GM12878 (cell line): ENCODE results near the gene XPO5. TPM values are rescaled to one million over a fixed set of nuclear protein-coding genes. Genes with fewer than 3 reads are reported as not detected.

Source experiments
- ATAC-seq: fragments of 200-7000 bp; cut with Tn5 transposase; 3 replicates; pipeline ENCODE4 v1.9.1; 2020; ENCODE audit warnings: mild to moderate bottlenecking, moderate library complexity
- BruUV-seq: library from RNA; stranded (reverse); fragments of 400-500 nt; replicated peaks from 2 replicates; lab custom pipeline; 2021; lab: Mats Ljungman, UMichigan
- CTCF ChIA-PET: fragments of 300-600 bp; sonication (Branson Sonifier 250); formaldehyde crosslinking; extraction: SDS; loops from one replicate; lab custom pipeline; 2021; ENCODE audit warnings: inconsistent platforms; lab: Yijun Ruan, JAX
- POLR2A ChIA-PET: fragments of 350-600 bp; formaldehyde crosslinking; extraction: SDS; loops from one replicate; lab custom pipeline; 2021; ENCODE audit warnings: inconsistent platforms; lab: Charles Lee
- RAD21 ChIA-PET: fragments of 300-600 bp; sonication (Branson Sonifier 250); formaldehyde crosslinking; loops from one replicate; lab custom pipeline; 2023; ENCODE audit warnings: antibody characterized with exemption; ENCODE audit not compliant: unreplicated experiment; lab: Charles Lee
- SMC1A ChIA-PET: fragments of 300-600 bp; sonication (Branson Sonifier 250); formaldehyde crosslinking; loops from one replicate; lab custom pipeline; 2023; ENCODE audit not compliant: unreplicated experiment, uncharacterized antibody; lab: Charles Lee
- DNase-seq: peaks from one replicate; pipeline ENCODE4 v3.0.0-alpha.2; 2011; ENCODE audit warnings: low read depth, low spot score
- FAIRE-seq: peaks from 3 replicates; lab custom pipeline; 2011; peaks lifted over from hg19 to GRCh38; lab: Jason Lieb, UNC
- H2AFZ ChIP-seq: 2 replicates; pipeline ENCODE4 v1.6.0; 2011; ENCODE audit warnings: low read depth, low read length, control low read depth; ENCODE audit not compliant: control insufficient read depth
- H3K27ac ChIP-seq: 2 replicates; pipeline ENCODE4 v1.5.1; 2011; ENCODE audit warnings: control low read depth; ENCODE audit not compliant: control insufficient read depth, insufficient read depth
- H3K27me3 ChIP-seq, 2 experiments: replicated peaks in 1 of 2; 2 replicates each; pipeline versions ENCODE4 v1.6.0 to v1.6.1; 2011; ENCODE audit warnings: low read length in 1 of 2; ENCODE audit not compliant: control insufficient read depth in 2 of 2, insufficient read depth in 2 of 2
- H3K36me3 ChIP-seq, 2 experiments: 2 replicates each; pipeline ENCODE4 v1.5.1; 2011; ENCODE audit warnings: low read length in 1 of 2; ENCODE audit not compliant: control insufficient read depth in 2 of 2, insufficient read depth in 2 of 2
- H3K4me1 ChIP-seq: 2 replicates; pipeline ENCODE4 v1.6.1; 2011; ENCODE audit warnings: mild to moderate bottlenecking, low read length, moderate library complexity, mixed read lengths; ENCODE audit not compliant: control insufficient read depth, insufficient read depth
- H3K4me2 ChIP-seq: 2 replicates; pipeline ENCODE4 v1.6.0; 2011; ENCODE audit warnings: control low read depth; ENCODE audit not compliant: control insufficient read depth, insufficient read depth
- H3K4me3 ChIP-seq: fragments of 200-600 bp; sonication (generic); 2 replicates; pipeline ENCODE4 v1.5.1; 2016
- H3K79me2 ChIP-seq: 2 replicates; pipeline ENCODE4 v1.6.0; 2011; ENCODE audit warnings: low read length; ENCODE audit not compliant: control insufficient read depth, insufficient read depth
- H3K9ac ChIP-seq: 2 replicates; pipeline ENCODE4 v1.8.0; 2011; ENCODE audit warnings: low read length, control low read depth, mixed read lengths; ENCODE audit not compliant: control insufficient read depth, insufficient read depth
- H3K9me3 ChIP-seq: replicated peaks from 3 replicates; pipeline ENCODE4 v1.5.1; 2011; ENCODE audit warnings: mild to moderate bottlenecking, low read length; ENCODE audit not compliant: control insufficient read depth, insufficient read depth
- H4K20me1 ChIP-seq: 2 replicates; pipeline ENCODE4 v1.6.0; 2011; ENCODE audit not compliant: control insufficient read depth, insufficient read depth
- BACH1 ChIP-seq: fragments of 450-650 bp; IDR thresholded peaks from 2 replicates; pipeline ENCODE4 v1.6.1; 2017; ENCODE audit warnings: mild to moderate bottlenecking, borderline replicate concordance
- BMI1 ChIP-seq: fragments of 450-650 bp; IDR thresholded peaks from 2 replicates; pipeline ENCODE4 v1.6.1; 2016; ENCODE audit warnings: mild to moderate bottlenecking, moderate library complexity, borderline replicate concordance
- CBX3 ChIP-seq: fragments of 200-600 bp; sonication (generic); IDR thresholded peaks from 2 replicates; pipeline ENCODE4 v1.6.1; 2016; ENCODE audit warnings: low read depth, borderline replicate concordance
- CREB1 ChIP-seq: IDR thresholded peaks from 2 replicates; pipeline ENCODE4 v1.6.1; 2012; ENCODE audit warnings: low read depth, mild to moderate bottlenecking, inconsistent platforms
- CREM ChIP-seq: IDR thresholded peaks from 2 replicates; pipeline ENCODE4 v1.6.1; 2014; ENCODE audit warnings: antibody characterized with exemption, low read depth
- DPF2 ChIP-seq: fragments of 450-650 bp; IDR thresholded peaks from 2 replicates; pipeline ENCODE4 v1.6.1; 2017; ENCODE audit warnings: mild to moderate bottlenecking
- EED ChIP-seq: sonication (generic); IDR thresholded peaks from 2 replicates; pipeline ENCODE4 v1.6.1; 2016; ENCODE audit warnings: antibody characterized with exemption, low read depth
- FOXK2 ChIP-seq: fragments of 450-650 bp; IDR thresholded peaks from 2 replicates; pipeline ENCODE4 v1.6.1; 2017; ENCODE audit warnings: mild to moderate bottlenecking, moderate library complexity
- IKZF1 ChIP-seq: fragments of 450-650 bp; conservative IDR thresholded peaks from 2 replicates; pipeline ENCODE4 v1.6.1; 2017; ENCODE audit warnings: antibody characterized with exemption, mild to moderate bottlenecking
- KAT2A ChIP-seq: conservative IDR thresholded peaks from 2 replicates; pipeline ENCODE4 v1.6.1; 2011; ENCODE audit warnings: low read depth, low read length; ENCODE audit not compliant: control insufficient read depth
- LARP7 ChIP-seq: fragments of 450-650 bp; IDR thresholded peaks from 2 replicates; pipeline ENCODE4 v1.6.1; 2017; ENCODE audit warnings: mild to moderate bottlenecking
- MEF2B ChIP-seq: fragments of 450-650 bp; IDR thresholded peaks from 2 replicates; pipeline ENCODE4 v1.6.1; 2018; ENCODE audit warnings: mild to moderate bottlenecking, moderate library complexity; ENCODE audit not compliant: partially characterized antibody, poor library complexity, severe bottlenecking
- MXI1 ChIP-seq: fragments of 150-350 bp; IDR thresholded peaks from 2 replicates; pipeline ENCODE4 v1.6.1; 2011; ENCODE audit warnings: low read depth, mild to moderate bottlenecking, inconsistent platforms, low read length, improper control_type of control experiment
- RB1 ChIP-seq: fragments of 450-650 bp; formaldehyde crosslinking; IDR thresholded peaks from 2 replicates; pipeline ENCODE4 v1.6.1; 2017; ENCODE audit warnings: mild to moderate bottlenecking, borderline replicate concordance
- RELA ChIP-seq: fragments of 450-650 bp; IDR thresholded peaks from 2 replicates; pipeline ENCODE4 v1.8.0; 2014; ENCODE audit warnings: borderline replicate concordance; ENCODE audit not compliant: partially characterized antibody
- RFX5 ChIP-seq: IDR thresholded peaks from 2 replicates; pipeline ENCODE4 v1.6.1; 2011; ENCODE audit warnings: low read depth, low read length, improper control_type of control experiment
- SIN3A ChIP-seq: IDR thresholded peaks from 2 replicates; pipeline ENCODE4 v1.6.1; 2012; ENCODE audit warnings: low read depth, low read length, improper control_type of control experiment
- STAT1 ChIP-seq: fragments of 450-650 bp; conservative IDR thresholded peaks from 2 replicates; pipeline ENCODE4 v1.6.1; 2014; ENCODE audit warnings: antibody characterized with exemption, mild to moderate bottlenecking
- WGBS: methylation state at CpG from one replicate; pipeline ENCODE4 v1.1.6; 2016; ENCODE audit warnings: low lambda C conversion rate; ENCODE audit not compliant: insufficient replicate concordance, insufficient coverage; ENCODE audit errors: missing lambda C conversion rate; 5-methylcytosine and 5-hydroxymethylcytosine counted together
- in situ Hi-C: fragments of 300-500 bp; cut with MboI; formaldehyde crosslinking; loops from 9 replicates; pipeline ENCODE4 v1.14.3; 2018; ENCODE audit warnings: mixed read lengths
- intact Hi-C: fragments of 100-400 bp; cut with micrococcal nuclease; formaldehyde crosslinking; loops from one replicate; pipeline ENCODE4 v1.14.2; 2022; ENCODE audit not compliant: unreplicated experiment
- polyA plus RNA-seq, 11 experiments: library from polyadenylated mRNA; depleted of rRNA in 4 of 11; unstranded in 6 of 11; stranded (reverse) in 5 of 11; fragments of >200 nt; fragmentation: Nextera tagmentation in 4 of 11; fragmentation: Illumina TruSeq in 1 of 11; extraction: Ambion mirVana in 4 of 11; extraction: Trizol in 1 of 11; gene quantifications; 1 replicate in 1 of 11; 2 replicates in 10 of 11; pipeline versions ENCODE4 v1.2.1 to v1.2.3, GENCODE V29; 2011 to 2016; ENCODE audit warnings: inconsistent platforms in 2 of 11, missing spikeins in 2 of 11, low read depth in 1 of 11
- total RNA-seq, 4 experiments: library from RNA; depleted of rRNA in 3 of 4; stranded (reverse); fragments of >200 nt in 3 of 4; fragmentation: Illumina TruSeq in 1 of 4; extraction: Trizol in 1 of 4; gene quantifications; 2 replicates each; pipeline versions ENCODE4 v1.2.1 to v1.2.3, GENCODE V29; 2013 to 2021
- TF ChIP-seq, protein P1 (sequence below): fragments of 450-650 bp; IDR thresholded peaks from 2 replicates; pipeline ENCODE4 v1.6.1; 2017; ENCODE audit warnings: mild to moderate bottlenecking, moderate library complexity
- TF ChIP-seq, protein P2 (sequence below): IDR thresholded peaks from 2 replicates; pipeline ENCODE4 v1.6.1; 2012; ENCODE audit warnings: low read depth, low read length, improper control_type of control experiment

XPO5 gene
- total and polyA plus RNA-seq, 10 of the 15 experiments (the other 5 are each of a cell fraction or from before 2014, with no cell fraction given), result 11.3 to 76.0 (median 41.6) TPM

DNA sequence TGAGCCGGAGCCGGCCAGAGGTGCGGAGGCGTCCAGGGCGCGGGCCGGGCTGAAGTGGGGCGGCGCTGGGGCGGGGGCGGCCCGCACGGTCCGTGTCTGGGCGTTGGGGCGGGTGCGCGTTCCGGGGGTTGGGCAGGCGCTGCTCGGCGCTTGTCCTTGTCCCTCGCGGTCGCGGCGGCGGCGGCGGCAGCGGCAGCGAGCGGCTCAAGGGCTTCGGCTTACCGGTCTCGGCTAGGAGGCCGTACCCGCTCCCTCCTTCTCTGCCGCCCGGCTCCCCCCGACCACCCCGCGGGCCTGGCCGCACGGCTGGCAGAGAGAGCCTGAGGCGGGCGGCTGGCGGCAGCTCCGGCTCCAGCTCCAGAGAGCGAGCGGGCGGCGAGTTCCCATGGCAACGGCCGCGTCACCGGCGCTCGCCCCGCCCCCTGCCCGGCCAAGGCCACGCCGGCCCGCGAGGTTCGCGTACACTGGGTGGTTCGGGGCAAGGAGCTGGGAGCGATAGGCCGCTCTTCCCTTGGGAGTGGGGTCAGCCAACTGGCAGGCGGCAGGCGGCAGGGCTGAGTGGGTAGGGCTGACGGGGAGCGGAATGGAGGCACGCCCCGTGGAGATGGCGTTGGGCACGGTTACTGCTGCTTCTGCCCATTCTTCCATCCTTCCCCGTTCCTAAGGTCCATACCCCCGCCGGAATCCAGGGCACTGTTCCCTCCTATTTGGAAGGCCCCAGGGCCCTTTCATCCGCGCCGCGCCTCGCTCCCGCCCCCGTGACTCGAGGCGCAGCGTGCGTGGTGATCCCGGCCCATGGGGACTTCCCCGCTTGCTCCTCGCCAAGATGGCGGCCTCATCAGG lies 65.6 kb downstream of the XPO5 start, which contains the start of gene LRRC73:
Gene LRRC73, minus strand, starts transcription at position 363 of the 843 bp plus-strand sequence. CDS start 561 bp downstream, outside the sequence.
- H3K27me3 ChIP-seq, result peaks cover 0 to 2% of the 10 kb centered on the region in 2 experiments; a peak in 1 of 4 replicates
- peaks cover 4% of the 10 kb centered on the region; the same call in 1 of the 2 replicates for H3K4me1 ChIP-seq
- FAIRE-seq, result peak; percentile 84
- no peak within 1 kb of the TSS for H3K9ac ChIP-seq
- no TSS peak for BruUV-seq
- peaks cover 13 to 14% of the 10 kb centered on the region in 2 experiments; a peak in 3 of 4 replicates for H3K36me3 ChIP-seq
- CTCF ChIA-PET, result interaction anchor here (0.7 to 6.8 kb wide), 7 partner anchors 15 to 297 kb away, joined by 3 to 70 read pairs (median 3); no protein-coding TSS in a partner anchor
- RAD21 ChIA-PET, result interaction anchor here (0.9 kb wide), 1 partner anchor 242 kb away, joined by 3 read pairs; no protein-coding TSS in a partner anchor
- H3K79me2 ChIP-seq, result peaks cover 3% of the 10 kb centered on the region
- in situ Hi-C loops, result loop anchor here (5.0 kb wide), 1 partner anchor 253 kb away; no protein-coding TSS in a partner anchor
- WGBS, result 15% methylated on average over 45 of the region's 96 CpGs
- H3K9me3 ChIP-seq, result no peaks in the 10 kb centered on the region
- peak; percentile 87 for ATAC-seq
- SMC1A ChIA-PET, result interaction anchor here (0.6 to 1.4 kb wide), 2 partner anchors 247 to 374 kb away, joined by 3 read pairs; no protein-coding TSS in a partner anchor
- peak within 1 kb of the TSS; percentile 65; the same call in 1 of the 2 replicates for H3K4me3 ChIP-seq
- H3K4me2 ChIP-seq, result peak within 1 kb of the TSS; percentile 94
- intact Hi-C loops, result loop anchor here (5.0 kb wide), 1 partner anchor 128 kb away; no protein-coding TSS in a partner anchor
- POLR2A ChIA-PET, result interaction anchor here (0.6 kb wide), 1 partner anchor 116 kb away, joined by 5 read pairs; no protein-coding TSS in a partner anchor
- H3K27ac ChIP-seq, result no peak within 1 kb of the TSS
- no peak for DNase-seq
- H4K20me1 ChIP-seq, result no peaks in the 10 kb centered on the region
- H2AFZ ChIP-seq, result peak within 1 kb of the TSS; percentile 12; the same call in 1 of the 2 replicates
- TF ChIP-seq, protein P1, sequence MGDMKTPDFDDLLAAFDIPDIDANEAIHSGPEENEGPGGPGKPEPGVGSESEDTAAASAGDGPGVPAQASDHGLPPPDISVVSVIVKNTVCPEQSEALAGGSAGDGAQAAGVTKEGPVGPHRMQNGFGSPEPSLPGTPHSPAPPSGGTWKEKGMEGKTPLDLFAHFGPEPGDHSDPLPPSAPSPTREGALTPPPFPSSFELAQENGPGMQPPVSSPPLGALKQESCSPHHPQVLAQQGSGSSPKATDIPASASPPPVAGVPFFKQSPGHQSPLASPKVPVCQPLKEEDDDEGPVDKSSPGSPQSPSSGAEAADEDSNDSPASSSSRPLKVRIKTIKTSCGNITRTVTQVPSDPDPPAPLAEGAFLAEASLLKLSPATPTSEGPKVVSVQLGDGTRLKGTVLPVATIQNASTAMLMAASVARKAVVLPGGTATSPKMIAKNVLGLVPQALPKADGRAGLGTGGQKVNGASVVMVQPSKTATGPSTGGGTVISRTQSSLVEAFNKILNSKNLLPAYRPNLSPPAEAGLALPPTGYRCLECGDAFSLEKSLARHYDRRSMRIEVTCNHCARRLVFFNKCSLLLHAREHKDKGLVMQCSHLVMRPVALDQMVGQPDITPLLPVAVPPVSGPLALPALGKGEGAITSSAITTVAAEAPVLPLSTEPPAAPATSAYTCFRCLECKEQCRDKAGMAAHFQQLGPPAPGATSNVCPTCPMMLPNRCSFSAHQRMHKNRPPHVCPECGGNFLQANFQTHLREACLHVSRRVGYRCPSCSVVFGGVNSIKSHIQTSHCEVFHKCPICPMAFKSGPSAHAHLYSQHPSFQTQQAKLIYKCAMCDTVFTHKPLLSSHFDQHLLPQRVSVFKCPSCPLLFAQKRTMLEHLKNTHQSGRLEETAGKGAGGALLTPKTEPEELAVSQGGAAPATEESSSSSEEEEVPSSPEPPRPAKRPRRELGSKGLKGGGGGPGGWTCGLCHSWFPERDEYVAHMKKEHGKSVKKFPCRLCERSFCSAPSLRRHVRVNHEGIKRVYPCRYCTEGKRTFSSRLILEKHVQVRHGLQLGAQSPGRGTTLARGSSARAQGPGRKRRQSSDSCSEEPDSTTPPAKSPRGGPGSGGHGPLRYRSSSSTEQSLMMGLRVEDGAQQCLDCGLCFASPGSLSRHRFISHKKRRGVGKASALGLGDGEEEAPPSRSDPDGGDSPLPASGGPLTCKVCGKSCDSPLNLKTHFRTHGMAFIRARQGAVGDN, result 0 out of 2 replicates have a peak, but pooled peaks have one; percentile 38
- no peak; the same call in 1 of the 2 replicates for TF ChIP-seq SIN3A
- TF ChIP-seq CBX3, result no peak
- peak; percentile 91 for TF ChIP-seq BMI1
- TF ChIP-seq IKZF1, result peak; percentile 55
- TF ChIP-seq, protein P2, sequence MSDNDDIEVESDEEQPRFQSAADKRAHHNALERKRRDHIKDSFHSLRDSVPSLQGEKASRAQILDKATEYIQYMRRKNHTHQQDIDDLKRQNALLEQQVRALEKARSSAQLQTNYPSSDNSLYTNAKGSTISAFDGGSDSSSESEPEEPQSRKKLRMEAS, result peak; percentile 51; the same call in 1 of the 2 replicates
- peak; percentile 88 for TF ChIP-seq LARP7
- 0 out of 2 replicates have a peak, but pooled peaks have one; percentile 38 for TF ChIP-seq RB1
- TF ChIP-seq RELA, result peak; percentile 6
- TF ChIP-seq BACH1, result peak; percentile 36; the same call in 1 of the 2 replicates
- TF ChIP-seq EED, result no peak
- TF ChIP-seq FOXK2, result no peak
- peak; percentile 71; the same call in 1 of the 2 replicates for TF ChIP-seq CREM
- TF ChIP-seq RFX5, result peak; percentile 96
- TF ChIP-seq STAT1, result 0 out of 2 replicates have a peak, but pooled peaks have one; percentile 39
- no peak for TF ChIP-seq KAT2A
- TF ChIP-seq MEF2B, result peak; percentile 11
- peak; percentile 91 for TF ChIP-seq CREB1
- peak; percentile 64 for TF ChIP-seq DPF2
- TF ChIP-seq MXI1, result peak; percentile 85
